Embryonic facial prominence (tissue), 1 donor: ENCODE data around the gene HNRNPH1.

Source experiments
- DNase-seq: peaks from one replicate; pipeline ENCODE4 v3.0.0-alpha.2; 2016; ENCODE audit errors: extremely low spot score

HNRNPH1 gene

DNA sequence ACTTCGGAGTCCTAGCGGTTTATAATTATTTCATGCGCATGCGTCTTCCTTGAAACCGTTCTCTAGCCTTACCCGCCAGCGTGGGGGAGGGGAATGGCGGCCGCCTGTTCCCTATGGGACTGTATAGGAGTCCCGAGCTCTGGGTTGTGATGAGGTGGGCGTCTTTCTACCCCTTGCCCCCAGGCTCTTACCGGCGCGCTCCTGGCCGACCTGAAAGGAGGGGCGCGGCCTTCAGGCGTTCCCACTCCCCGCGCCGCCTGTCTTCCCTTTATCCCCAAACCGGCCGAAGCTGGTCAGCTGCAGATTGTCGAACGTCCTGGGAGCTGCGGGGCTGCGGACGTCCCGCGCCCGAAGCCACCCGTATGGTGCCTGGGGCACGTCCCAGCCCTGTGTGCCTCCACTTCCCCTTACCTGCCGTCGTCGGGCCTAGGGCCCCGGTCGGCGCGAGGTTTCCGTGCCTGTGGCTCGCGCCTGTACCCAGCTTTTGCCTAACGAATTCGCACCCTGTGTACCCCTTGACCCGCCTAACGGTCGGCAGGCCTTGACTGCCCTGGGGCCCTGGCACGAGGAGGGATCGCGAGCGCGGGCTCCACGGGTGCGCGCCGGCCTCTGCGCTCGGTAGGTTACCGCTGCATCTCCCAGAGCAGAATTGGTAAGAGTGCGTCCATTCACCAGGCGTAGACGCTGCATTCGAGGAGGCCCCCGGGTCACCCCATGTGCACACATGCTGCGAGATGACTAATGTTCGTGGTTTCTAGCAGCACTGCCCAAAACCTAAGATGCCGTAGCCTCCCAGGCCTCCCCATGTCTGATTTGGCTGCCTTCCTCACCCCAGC lies 653 bp upstream of the HNRNPH1 start:
- no peak for DNase-seq

DNA sequence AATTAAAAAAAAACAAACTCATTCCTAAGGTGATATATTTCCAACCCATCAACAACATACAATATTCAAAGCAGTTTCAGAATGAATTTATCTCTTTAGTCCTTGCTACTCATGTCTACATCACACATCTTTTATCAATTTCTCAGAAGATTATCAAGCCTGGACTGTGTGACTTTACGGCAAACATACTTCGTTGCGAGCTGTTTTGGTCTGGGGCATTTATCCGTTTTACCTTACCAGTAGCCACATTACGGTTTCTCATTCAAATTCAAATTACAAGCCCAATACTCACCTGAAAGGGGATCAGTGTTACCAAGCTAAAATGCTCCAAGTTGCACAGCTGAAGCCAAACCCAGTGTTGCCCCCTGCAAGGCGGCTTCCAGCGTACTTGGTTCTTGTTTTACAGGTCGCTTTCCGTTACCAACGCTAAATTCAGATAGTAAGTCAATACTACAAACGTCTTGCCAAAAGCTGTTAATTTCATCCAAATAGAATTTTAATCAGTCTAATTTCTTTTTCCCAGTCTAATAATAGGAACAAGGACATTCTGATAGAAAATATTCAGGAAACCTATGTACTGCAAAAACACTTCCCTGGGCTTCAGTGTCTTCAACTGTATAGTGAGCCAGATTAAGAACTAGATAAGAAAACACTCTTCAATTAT lies 1.8 kb downstream of the HNRNPH1 start:
- no peak for DNase-seq

GRCh38 chr5:179620703-179621350 lies 2.6 kb downstream of the HNRNPH1 start:
- no peak for DNase-seq

- no peak for DNase-seq
Measured at GRCh38 chr5:179620293-179620692, 3.2 kb downstream of the HNRNPH1 start.

GRCh38 chr5:179619776-179620175 lies 3.7 kb downstream of the HNRNPH1 start:
- no peak for DNase-seq

DNA sequence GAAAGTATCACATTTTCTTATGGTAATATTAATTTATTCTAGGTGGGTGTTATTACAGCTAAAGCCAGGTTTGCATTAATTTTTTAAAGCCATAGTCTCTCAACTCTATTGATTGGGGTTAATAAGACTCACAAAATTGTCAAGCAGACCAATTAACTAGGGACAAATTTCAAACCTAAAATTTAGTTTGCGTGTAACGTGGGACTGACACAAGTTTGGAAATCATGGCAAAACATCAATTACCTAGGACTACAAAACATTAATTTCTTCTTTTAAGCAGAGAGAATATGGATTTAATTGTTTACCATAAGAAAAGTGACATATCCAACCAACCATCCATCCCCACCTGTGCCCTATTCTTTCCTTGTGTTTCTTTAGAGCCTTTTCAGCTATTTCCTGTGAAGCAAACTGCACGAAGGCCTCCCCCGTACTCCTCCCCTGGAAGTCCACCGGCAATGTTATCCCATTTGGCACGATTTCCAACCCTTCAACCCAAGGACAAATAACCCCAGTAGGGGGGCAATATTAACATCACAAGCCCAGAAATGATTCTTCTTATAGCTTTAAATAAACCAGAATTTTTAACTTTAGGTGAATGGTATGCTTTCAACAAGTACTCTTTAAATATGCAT lies 4.4 kb downstream of the HNRNPH1 start:
- DNase-seq = no peak

GRCh38 chr5:179617930-179618329 lies 5.5 kb downstream of the HNRNPH1 start:
- DNase-seq = no peak

DNA sequence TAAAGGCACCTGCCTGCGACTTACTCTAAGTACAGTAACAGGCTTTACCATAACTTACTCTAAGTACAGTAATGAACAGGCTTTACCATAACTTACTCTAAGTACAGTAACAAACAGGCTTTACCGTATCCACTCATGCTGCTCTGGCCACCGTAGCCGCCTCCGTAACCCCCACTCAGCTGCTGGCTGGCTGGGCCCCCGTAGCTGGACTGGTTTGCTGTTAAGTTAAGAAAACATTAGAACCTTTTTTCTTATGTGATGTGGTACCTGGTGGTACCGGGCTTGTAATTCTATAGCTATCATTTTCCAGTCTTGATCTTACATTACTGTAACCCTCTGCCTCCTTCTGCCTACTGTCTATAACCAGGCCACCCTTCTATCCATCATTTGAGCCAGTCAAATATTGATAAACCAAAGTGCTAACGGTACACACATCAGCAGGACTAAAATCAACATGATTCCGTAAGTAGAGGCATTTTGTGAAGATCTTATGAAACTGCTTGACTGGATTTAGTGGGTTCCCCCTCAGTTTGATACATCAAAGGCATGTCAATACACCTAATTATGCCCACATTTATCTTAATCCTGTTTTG lies 7.4 kb downstream of the HNRNPH1 start:
- DNase-seq = no peak

DNA sequence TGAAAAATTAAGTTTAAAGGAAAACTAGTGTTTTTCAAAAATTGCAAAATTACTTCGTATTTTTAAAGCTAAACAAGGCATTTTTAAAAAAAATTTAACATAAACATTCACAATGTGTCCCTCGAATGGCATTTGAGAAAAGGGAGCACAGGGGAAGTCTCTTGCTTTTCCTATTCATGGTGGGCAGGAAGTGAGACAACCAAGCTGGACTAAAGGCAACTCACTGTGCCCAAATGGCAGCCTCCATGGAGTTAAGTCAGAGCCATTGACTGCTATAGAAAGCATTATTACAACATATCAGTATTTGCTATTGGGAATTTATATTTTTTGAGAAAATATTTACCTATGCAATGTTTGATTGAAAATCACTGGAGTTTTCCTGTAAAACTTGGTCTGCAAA lies 8.3 kb downstream of the HNRNPH1 start:
- DNase-seq = no peak

- DNase-seq = no peak
Measured at GRCh38 chr5:179614745-179615144, 8.7 kb downstream of the HNRNPH1 start.

DNA sequence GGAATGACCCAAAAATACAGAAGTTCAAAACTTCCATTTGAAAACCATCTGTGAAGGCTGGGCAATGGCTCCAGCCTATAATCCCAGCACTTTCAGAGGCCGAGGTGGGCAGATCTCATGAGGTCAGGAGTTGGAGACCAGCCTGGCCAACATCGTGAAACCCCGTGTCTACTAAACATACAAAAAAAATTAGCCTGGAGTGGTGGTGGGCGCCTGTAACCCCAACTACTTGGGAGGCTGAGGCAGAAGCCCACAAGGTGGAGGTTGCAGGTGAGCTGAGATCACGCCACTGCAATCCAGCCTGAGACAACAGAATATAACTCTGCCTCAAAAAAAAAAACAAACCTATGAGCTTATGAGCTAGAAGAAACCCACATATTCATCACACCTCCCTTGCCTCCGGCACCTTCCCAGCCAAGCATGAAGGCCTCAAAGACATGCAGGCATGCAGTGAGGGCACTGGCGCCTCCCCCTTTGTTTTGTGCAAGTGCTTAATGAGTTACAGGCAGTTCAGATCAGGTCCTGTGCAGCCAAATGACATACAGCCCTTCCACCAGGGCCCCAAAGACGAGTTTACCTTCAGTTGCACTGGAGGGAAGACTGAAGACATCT lies 9.9 kb downstream of the HNRNPH1 start:
- DNase-seq = no peak

- no peak for DNase-seq
Measured at GRCh38 chr5:179612577-179613459, 10.7 kb downstream of the HNRNPH1 start.

- no peak for DNase-seq
Measured at GRCh38 chr5:179610903-179611265, 12.6 kb downstream of the HNRNPH1 start.

- no peak for DNase-seq
Measured at GRCh38 chr5:179610109-179610902, 13.2 kb downstream of the HNRNPH1 start.

- no peak for DNase-seq
Measured at GRCh38 chr5:179609834-179610108, 13.7 kb downstream of the HNRNPH1 start.

- DNase-seq = no peak
Measured at GRCh38 chr5:179608131-179608581, 15.3 kb downstream of the HNRNPH1 start.

DNA sequence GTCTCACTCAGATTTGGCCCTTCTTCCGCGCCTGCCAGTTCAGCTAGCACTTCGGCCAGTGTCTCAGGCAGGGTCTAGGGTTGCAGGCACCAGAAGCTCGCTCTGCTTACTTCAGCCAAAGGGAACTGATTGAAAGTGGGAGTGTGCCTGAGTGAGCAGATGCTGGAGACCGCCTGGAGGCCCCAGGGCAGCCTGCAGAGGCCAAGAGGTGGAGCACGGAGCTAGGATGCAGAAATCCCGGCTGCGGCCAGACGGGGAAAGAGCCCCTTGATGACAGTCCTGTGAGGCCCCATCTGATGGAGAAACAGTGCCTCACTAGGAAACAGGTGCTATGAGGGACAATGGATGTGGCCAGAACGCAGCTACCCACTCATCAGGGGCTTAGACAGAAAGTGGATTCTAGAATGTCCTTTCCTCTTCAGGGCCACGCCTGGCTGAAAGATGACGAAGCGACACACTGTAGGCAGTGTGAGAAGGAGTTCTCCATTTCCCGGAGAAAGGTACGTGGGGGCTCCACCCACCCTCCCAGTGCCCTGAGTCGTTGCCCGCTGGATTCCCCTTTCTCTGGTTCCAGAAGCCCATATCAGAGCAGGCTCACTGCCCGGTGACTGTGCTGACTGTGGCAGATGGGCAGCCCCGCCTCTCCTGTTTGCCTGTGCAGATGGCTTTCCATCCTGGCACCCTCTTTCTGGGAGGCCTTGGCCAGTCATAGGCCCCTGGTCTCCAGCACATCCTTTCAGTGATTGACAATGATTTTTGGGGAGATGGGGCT lies 16.1 kb downstream of the HNRNPH1 start:
- DNase-seq = no peak

GRCh38 chr5:179606910-179607159 lies 16.6 kb downstream of the HNRNPH1 start:
- no peak for DNase-seq
